Loucy (cell line): ENCODE results near the gene OR5AU1.

Source experiments
- CTCF ChIP-seq: fragments of 200-600 bp; sonication (generic); conservative IDR thresholded peaks from 2 replicates; pipeline ENCODE4 v1.5.1; 2014; ENCODE audit warnings: mild to moderate bottlenecking, antibody characterized with exemption, low read length
- EZH2phosphoT487 ChIP-seq: fragments of 200-600 bp; IDR thresholded peaks from 2 replicates; pipeline ENCODE4 v1.6.1; 2018; ENCODE audit warnings: antibody characterized with exemption, mild to moderate bottlenecking, moderate library complexity, borderline replicate concordance

- no peak for TF ChIP-seq CTCF
- no peak for TF ChIP-seq EZH2phosphoT487
Measured at GRCh38 chr14:21169573-21169972, 13.7 kb upstream of the OR5AU1 start.
